ENCODE data around the gene MARK1.

MARK1 gene

GRCh38 chr1:220694866-220695382 lies 167.0 kb downstream of the MARK1 start:
- no peak overlapping the region for H3K4me3 ChIP-seq (replicated peaks in 1 of 2; ENCODE audit: low read depth in 2 of 2, low read length in 2 of 2)
- no peak for DNase-seq (ENCODE audit: low read depth in 2 of 2)
- no peak for TF ChIP-seq CTCF (IDR thresholded peaks at IDR 0.05; ENCODE audit: low read depth, low read length)

GRCh38 chr1:220695426-220695825 lies 167.5 kb downstream of the MARK1 start:
- no peak overlapping the region for H3K4me3 ChIP-seq (replicated peaks in 1 of 2; ENCODE audit: low read depth in 2 of 2, low read length in 2 of 2)
- TF ChIP-seq CTCF (IDR thresholded peaks at IDR 0.05; ENCODE audit: low read depth, low read length), result no peak
- no peak for DNase-seq (ENCODE audit: low read depth in 2 of 2)

- no peak for DNase-seq (ENCODE audit: low read depth in 2 of 2)
- no peak overlapping the region for H3K4me3 ChIP-seq (replicated peaks in 1 of 2; ENCODE audit: low read depth in 2 of 2, low read length in 2 of 2)
- TF ChIP-seq CTCF (IDR thresholded peaks at IDR 0.05; ENCODE audit: low read depth, low read length), result no peak
Observed at GRCh38 chr1:220696226-220696862, 168.4 kb downstream of the MARK1 start.

GRCh38 chr1:220696863-220697231 lies 168.9 kb downstream of the MARK1 start:
- peak; percentile 15 to 32 for DNase-seq (ENCODE audit: low read depth in 2 of 2)
- no peak for TF ChIP-seq CTCF (IDR thresholded peaks at IDR 0.05; ENCODE audit: low read depth, low read length)
- H3K4me3 ChIP-seq (replicated peaks in 1 of 2; ENCODE audit: low read depth in 2 of 2, low read length in 2 of 2), result no peak overlapping the region

GRCh38 chr1:220697326-220697725 lies 169.4 kb downstream of the MARK1 start:
- no peak for DNase-seq (ENCODE audit: low read depth in 2 of 2)
- TF ChIP-seq CTCF (IDR thresholded peaks at IDR 0.05; ENCODE audit: low read depth, low read length), result no peak
- H3K4me3 ChIP-seq (replicated peaks in 1 of 2; ENCODE audit: low read depth in 2 of 2, low read length in 2 of 2), result no peak overlapping the region

GRCh38 chr1:220698607-220699016 lies 170.7 kb downstream of the MARK1 start:
- H3K4me3 ChIP-seq (replicated peaks in 1 of 2; ENCODE audit: low read depth in 2 of 2, low read length in 2 of 2), result no peak overlapping the region
- DNase-seq (ENCODE audit: low read depth in 2 of 2), result no peak
- no peak for TF ChIP-seq CTCF (IDR thresholded peaks at IDR 0.05; ENCODE audit: low read depth, low read length)

GRCh38 chr1:220699044-220699443 lies 171.1 kb downstream of the MARK1 start:
- TF ChIP-seq CTCF (IDR thresholded peaks at IDR 0.05; ENCODE audit: low read depth, low read length), result no peak
- no peak for DNase-seq (ENCODE audit: low read depth in 2 of 2)

More at GRCh38 chr1:220699044-220699443, 171.1 kb downstream of the MARK1 start:
- no peak overlapping the region for H3K4me3 ChIP-seq (replicated peaks in 1 of 2; ENCODE audit: low read depth in 2 of 2, low read length in 2 of 2)
